G401 (cell line): Measurements from ENCODE around the gene ADGRG1. TPM values are rescaled to one million over a fixed set of nuclear protein-coding genes. Genes with fewer than 3 reads are reported as not detected.
"Not testable (repeated sequence)": the region's sequence is repeated elsewhere in the genome, so short reads cannot be mapped to it uniquely, and the experiment has no call there.

Source experiments
- DNase-seq: peaks from one replicate; pipeline ENCODE4 v3.0.0-alpha.2; 2015; ENCODE audit warnings: low spot score
- in situ Hi-C: cut with HindIII; loops from 2 replicates; pipeline ENCODE4 v1.10.0; 2016; ENCODE audit warnings: low sequenced_read_pairs, mixed read lengths
- total RNA-seq: library from RNA; depleted of rRNA; stranded (reverse); fragments of >200 nt; shearing (Covaris generic); gene quantifications from 2 replicates; pipeline ENCODE4 v1.2.3, GENCODE V29; 2014

Gene ADGRG1
- total RNA-seq, 1 experiment from 2014 or later: 4.1 TPM

GRCh38 chr16:57671451-57671850, 43.0 kb downstream of the ADGRG1 start:
- DNase-seq, in situ Hi-C loops: not testable (repeated sequence)

GRCh38 chr16:57672416-57672815, 44.0 kb downstream of the ADGRG1 start:
- no peak for DNase-seq
- in situ Hi-C loops: no loop called here

- DNase-seq: no peak
- in situ Hi-C loops: no loop called here
Observed at GRCh38 chr16:57672824-57673223, 44.4 kb downstream of the ADGRG1 start.

- DNase-seq: no peak
- in situ Hi-C loops: no loop called here
Observed at GRCh38 chr16:57675741-57676551, 47.5 kb downstream of the ADGRG1 start.

GRCh38 chr16:57676553-57677085, 48.2 kb downstream of the ADGRG1 start:
- no peak for DNase-seq
- in situ Hi-C loops: no loop called here

- in situ Hi-C loops: no loop called here
- DNase-seq: no peak
Observed at GRCh38 chr16:57677622-57678369, 49.4 kb downstream of the ADGRG1 start.

GRCh38 chr16:57679016-57679415, 50.6 kb downstream of the ADGRG1 start:
- in situ Hi-C loops: no loop called here
- DNase-seq: no peak

- in situ Hi-C loops: no loop called here
- no peak for DNase-seq
Observed at GRCh38 chr16:57679767-57680482, 51.5 kb downstream of the ADGRG1 start.

GRCh38 chr16:57680842-57681375, 52.5 kb downstream of the ADGRG1 start:
- in situ Hi-C loops: no loop called here
- no peak for DNase-seq

GRCh38 chr16:57681950-57682728, 53.7 kb downstream of the ADGRG1 start:
- DNase-seq: no peak

GRCh38 chr16:57682809-57683635, 54.6 kb downstream of the ADGRG1 start:
- in situ Hi-C loops: no loop called here
- DNase-seq: no peak

More at GRCh38 chr16:57681950-57682728, 53.7 kb downstream of the ADGRG1 start:
- in situ Hi-C loops: no loop called here

GRCh38 chr16:57683636-57684545, 55.5 kb downstream of the ADGRG1 start:
- in situ Hi-C loops: no loop called here
- DNase-seq: no peak

- in situ Hi-C loops: no loop called here
- DNase-seq: no peak
Observed at GRCh38 chr16:57684626-57685358, 56.4 kb downstream of the ADGRG1 start.

- DNase-seq: no peak
- in situ Hi-C loops: no loop called here
Observed at GRCh38 chr16:57685633-57686032, 57.2 kb downstream of the ADGRG1 start.

- no peak for DNase-seq
- in situ Hi-C loops: no loop called here
Observed at GRCh38 chr16:57686577-57686976, 58.1 kb downstream of the ADGRG1 start.

GRCh38 chr16:57687363-57687929, 59.0 kb downstream of the ADGRG1 start:
- in situ Hi-C loops: no loop called here
- DNase-seq: no peak
